Endodermal cell (in vitro differentiated cells): ENCODE measurements around the gene SPATS2. TPM values are rescaled to one million over a fixed set of nuclear protein-coding genes. Genes with fewer than 3 reads are reported as not detected.

Experiments
- DNase-seq: peaks from one replicate; pipeline ENCODE4 v3.0.0-alpha.2; 2017
- H3K27ac ChIP-seq: 2 replicates; pipeline ENCODE4 v1.5.1; 2013; ENCODE audit warnings: mild to moderate bottlenecking, low read depth, low read length, moderate library complexity
- H3K27me3 ChIP-seq: 2 replicates; pipeline ENCODE4 v1.6.1; 2013; ENCODE audit warnings: mild to moderate bottlenecking, low read length, moderate library complexity; ENCODE audit not compliant: insufficient read depth, control insufficient read depth, poor library complexity, severe bottlenecking
- H3K36me3 ChIP-seq: 2 replicates; pipeline ENCODE4 v1.7.0; 2013; ENCODE audit warnings: mild to moderate bottlenecking, low read length, moderate library complexity; ENCODE audit not compliant: control insufficient read depth, insufficient read depth
- H3K4me1 ChIP-seq: one replicate; pipeline ENCODE4 v1.7.0; 2013; ENCODE audit warnings: low read length; ENCODE audit not compliant: control insufficient read depth, insufficient read depth
- H3K4me3 ChIP-seq: 2 replicates; pipeline ENCODE4 v1.5.1; 2013; ENCODE audit warnings: mild to moderate bottlenecking, low read length, moderate library complexity
- H3K9ac ChIP-seq: 2 replicates; pipeline ENCODE4 v1.6.1; 2013; ENCODE audit warnings: mild to moderate bottlenecking, low read length, moderate library complexity; ENCODE audit not compliant: poor library complexity, severe bottlenecking; ENCODE audit errors: extremely low read depth
- H3K9me3 ChIP-seq: 2 replicates; pipeline ENCODE4 v1.6.1; 2013; ENCODE audit warnings: mild to moderate bottlenecking, low read length, moderate library complexity; ENCODE audit not compliant: control insufficient read depth
- H3K27ac Mint-ChIP-seq: 2 replicates; pipeline ENCODE4 v1.8.0; 2020; ENCODE audit warnings: mixed read lengths
- H3K27me3 Mint-ChIP-seq: 2 replicates; pipeline ENCODE4 v1.8.0; 2021; ENCODE audit warnings: mild to moderate bottlenecking, mixed read lengths; ENCODE audit not compliant: insufficient read depth
- H3K36me3 Mint-ChIP-seq: 2 replicates; pipeline ENCODE4 v1.8.0; 2020; ENCODE audit warnings: low read depth, mixed read lengths
- H3K4me1 Mint-ChIP-seq: 2 replicates; pipeline ENCODE4 v1.8.0; 2020; ENCODE audit warnings: mixed read lengths
- H3K4me3 Mint-ChIP-seq: 2 replicates; pipeline ENCODE4 v1.8.0; 2020; ENCODE audit warnings: mild to moderate bottlenecking, moderate library complexity, mixed read lengths
- H3K9me3 Mint-ChIP-seq: 2 replicates; pipeline ENCODE4 v1.8.0; 2020; ENCODE audit warnings: mild to moderate bottlenecking, mixed read lengths
- WGBS, 2 experiments: methylation state at CpG; one replicate each; pipeline versions ENCODE4 v1.1.5 to v1.1.7; 2013; ENCODE audit warnings: missing lambda C conversion rate in 2 of 2, mixed read lengths in 1 of 2; ENCODE audit not compliant: insufficient coverage in 1 of 2, insufficient read length in 1 of 2; 5-methylcytosine and 5-hydroxymethylcytosine counted together
- total RNA-seq, 2 donors: library from RNA; stranded (reverse); fragmentation: NEBNext Ultra II Directional in 1 of 2; extraction: Animal tissue kit (Norgen Biotek cat#: 25700) in 1 of 2; gene quantifications; 2 replicates in 1 of 2; 3 replicates in 1 of 2; pipeline ENCODE4 v1.2.1, GENCODE V29; 2021
- TF ChIP-seq, protein P1 (sequence below): fragments of 200-600 bp; sonication (generic); conservative IDR thresholded peaks from 2 replicates; pipeline ENCODE4 v1.5.0; 2021; ENCODE audit warnings: antibody characterized with exemption, mild to moderate bottlenecking

SPATS2 gene
- total RNA-seq, 2 donors from 2014 or later: 50.2 to 64.8 TPM

DNA sequence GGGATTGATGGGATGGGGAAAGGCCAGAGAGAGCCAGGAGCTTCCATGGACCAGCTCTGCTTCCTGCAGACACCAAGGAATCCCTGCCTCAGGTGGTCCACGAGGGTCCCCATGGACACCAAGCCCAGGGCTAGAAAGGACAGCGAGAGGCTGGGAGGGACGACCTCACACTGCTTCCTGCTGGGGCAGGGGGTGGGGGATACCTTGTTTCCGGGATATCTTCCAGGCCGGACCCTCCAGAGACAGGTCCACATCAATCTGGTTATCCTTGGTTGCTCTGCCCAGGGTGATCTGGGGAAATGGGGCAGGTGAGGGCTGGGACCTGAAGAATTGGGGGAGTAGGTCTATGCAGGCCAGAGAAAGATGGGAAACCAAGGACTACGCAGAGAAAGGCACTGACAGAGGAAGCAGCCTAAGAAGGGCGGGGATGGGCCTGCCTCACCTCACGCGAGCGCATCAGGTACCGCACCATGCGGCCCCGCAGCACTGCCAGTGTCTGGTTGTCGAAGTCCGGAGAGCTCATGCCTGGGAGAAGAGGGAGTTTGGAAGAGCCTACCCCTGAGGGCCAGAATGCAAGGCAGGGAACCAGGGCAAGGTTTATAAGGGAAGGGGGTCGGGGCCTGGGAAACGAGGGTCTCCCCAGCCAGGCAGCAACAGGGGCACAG is 191.9 kb downstream of the SPATS2 start:
- Histone ChIP-seq H3K27ac (no peak overlapping the region), H3K36me3 (peaks cover 70% of the 10 kb centered on the region), H3K9ac (no peak overlapping the region), H3K9me3 (no peaks in the 10 kb centered on the region), H3K4me3 (no peak overlapping the region), H3K27me3 (no peaks in the 10 kb centered on the region), H3K4me1 (no peaks in the 10 kb centered on the region)
- TF ChIP-seq, protein P1, sequence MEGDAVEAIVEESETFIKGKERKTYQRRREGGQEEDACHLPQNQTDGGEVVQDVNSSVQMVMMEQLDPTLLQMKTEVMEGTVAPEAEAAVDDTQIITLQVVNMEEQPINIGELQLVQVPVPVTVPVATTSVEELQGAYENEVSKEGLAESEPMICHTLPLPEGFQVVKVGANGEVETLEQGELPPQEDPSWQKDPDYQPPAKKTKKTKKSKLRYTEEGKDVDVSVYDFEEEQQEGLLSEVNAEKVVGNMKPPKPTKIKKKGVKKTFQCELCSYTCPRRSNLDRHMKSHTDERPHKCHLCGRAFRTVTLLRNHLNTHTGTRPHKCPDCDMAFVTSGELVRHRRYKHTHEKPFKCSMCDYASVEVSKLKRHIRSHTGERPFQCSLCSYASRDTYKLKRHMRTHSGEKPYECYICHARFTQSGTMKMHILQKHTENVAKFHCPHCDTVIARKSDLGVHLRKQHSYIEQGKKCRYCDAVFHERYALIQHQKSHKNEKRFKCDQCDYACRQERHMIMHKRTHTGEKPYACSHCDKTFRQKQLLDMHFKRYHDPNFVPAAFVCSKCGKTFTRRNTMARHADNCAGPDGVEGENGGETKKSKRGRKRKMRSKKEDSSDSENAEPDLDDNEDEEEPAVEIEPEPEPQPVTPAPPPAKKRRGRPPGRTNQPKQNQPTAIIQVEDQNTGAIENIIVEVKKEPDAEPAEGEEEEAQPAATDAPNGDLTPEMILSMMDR: no peak
- peaks cover 43% of the 10 kb centered on the region for H3K36me3 Mint-ChIP-seq
- H3K27ac Mint-ChIP-seq: no peak overlapping the region
- WGBS, 2 experiments: 94 to 96% methylated on average over 13 to 17 of the region's 17 CpGs
- DNase-seq: no peak
- no peaks in the 10 kb centered on the region for H3K27me3 Mint-ChIP-seq
- H3K4me3 Mint-ChIP-seq: no peak overlapping the region
- no peaks in the 10 kb centered on the region for H3K9me3 Mint-ChIP-seq
- peaks cover 3% of the 10 kb centered on the region for H3K4me1 Mint-ChIP-seq

DNA sequence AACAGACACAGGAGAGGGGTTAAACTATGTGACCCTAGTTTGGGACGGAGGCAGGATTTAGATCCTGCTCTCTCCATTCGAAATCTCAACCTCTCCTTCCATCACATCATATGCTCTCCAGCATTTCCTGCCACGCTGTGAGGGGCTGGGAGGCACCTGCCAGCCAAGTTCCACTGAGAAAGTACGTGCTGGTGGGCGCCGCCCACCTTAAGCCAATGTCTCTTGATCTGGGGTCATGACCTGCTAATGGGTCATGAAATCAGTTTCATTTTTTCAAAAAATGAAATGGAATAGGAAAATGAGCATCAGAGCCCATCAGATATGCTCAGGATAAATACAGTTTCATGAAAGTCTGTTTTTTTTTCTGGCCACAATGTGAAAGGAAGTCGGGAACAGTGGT is 193.4 kb downstream of the SPATS2 start:
- 91 to 94% methylated on average over 3 to 7 of the region's 7 CpGs for WGBS, 2 experiments
- Mint-ChIP-seq H3K27me3 (no peaks in the 10 kb centered on the region), H3K9me3 (no peaks in the 10 kb centered on the region), H3K36me3 (peaks cover 50% of the 10 kb centered on the region), H3K4me3 (no peak overlapping the region), H3K27ac (no peak overlapping the region), H3K4me1 (no peaks in the 10 kb centered on the region)
- Histone ChIP-seq H3K4me3 (no peak overlapping the region), H3K36me3 (peaks cover 85% of the 10 kb centered on the region), H3K9ac (no peak overlapping the region), H3K9me3 (no peaks in the 10 kb centered on the region), H3K4me1 (no peaks in the 10 kb centered on the region), H3K27me3 (no peaks in the 10 kb centered on the region), H3K27ac (no peak overlapping the region)
- no peak for DNase-seq
- TF ChIP-seq, protein P1: no peak

DNA sequence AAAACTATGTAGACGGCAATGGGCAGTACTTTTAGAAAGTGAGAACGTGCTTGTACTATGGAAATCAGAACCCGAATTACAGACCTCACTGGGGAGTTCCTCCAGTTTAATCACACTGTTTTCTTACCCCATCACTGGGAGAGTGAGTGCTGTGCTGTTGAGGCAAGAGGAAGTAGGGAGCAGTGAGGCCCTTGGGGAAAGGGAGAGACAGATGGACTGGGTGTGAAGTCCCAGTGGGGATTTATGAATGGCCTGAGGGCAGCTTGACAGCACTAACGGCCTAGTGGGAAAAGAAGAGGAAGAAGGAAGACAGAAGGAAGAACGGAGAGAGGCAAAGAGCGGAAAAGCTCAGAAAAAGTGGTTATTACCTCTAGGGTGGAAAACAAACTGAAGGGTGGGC is 195.0 kb downstream of the SPATS2 start:
- no peaks in the 10 kb centered on the region for H3K27me3 ChIP-seq
- H3K27ac Mint-ChIP-seq: no peak overlapping the region
- H3K9me3 ChIP-seq: no peaks in the 10 kb centered on the region
- H3K4me1 ChIP-seq: peaks cover 4% of the 10 kb centered on the region
- WGBS, 2 experiments: 94 to 100% methylated on average over 4 to 6 of the region's 6 CpGs
- H3K27ac ChIP-seq: no peak overlapping the region
- H3K4me3 Mint-ChIP-seq: no peak overlapping the region
- peaks cover 51% of the 10 kb centered on the region for H3K36me3 Mint-ChIP-seq
- no peaks in the 10 kb centered on the region for H3K27me3 Mint-ChIP-seq
- H3K9ac ChIP-seq: no peak overlapping the region
- no peak for DNase-seq
- peaks cover 4% of the 10 kb centered on the region for H3K4me1 Mint-ChIP-seq
- TF ChIP-seq, protein P1: no peak
- H3K36me3 ChIP-seq: peaks cover 78% of the 10 kb centered on the region
- no peak overlapping the region for H3K4me3 ChIP-seq
- H3K9me3 Mint-ChIP-seq: no peaks in the 10 kb centered on the region
